Memory B cell (primary cell): Measurements from ENCODE around the gene TTLL11.

Source experiments
- ATAC-seq: fragments of 150-1000 bp; cut with Tn5 transposase; 2 replicates; pipeline ENCODE4 v1.10.0; 2021; ENCODE audit warnings: low read depth, mild to moderate bottlenecking, moderate library complexity
- DNase-seq, 2 donors: peaks; one replicate each; pipeline ENCODE4 v3.0.0; 2022; ENCODE audit warnings: low spot score in 2 of 2
- H3K27ac Mint-ChIP-seq: one replicate; pipeline ENCODE4 v1.8.0; 2022; ENCODE audit warnings: mild to moderate bottlenecking, moderate library complexity, mixed read lengths
- H3K27me3 Mint-ChIP-seq: one replicate; pipeline ENCODE4 v1.8.0; 2022; ENCODE audit warnings: mixed read lengths
- H3K36me3 Mint-ChIP-seq: one replicate; pipeline ENCODE4 v1.8.0; 2022; ENCODE audit warnings: mild to moderate bottlenecking, mixed read lengths
- H3K4me1 Mint-ChIP-seq: one replicate; pipeline ENCODE4 v1.8.0; 2022; ENCODE audit warnings: mixed read lengths
- H3K4me3 Mint-ChIP-seq: one replicate; pipeline ENCODE4 v1.8.0; 2022; ENCODE audit warnings: mild to moderate bottlenecking, moderate library complexity, mixed read lengths
- H3K9me3 Mint-ChIP-seq: one replicate; pipeline ENCODE4 v1.8.0; 2022; ENCODE audit warnings: mixed read lengths

Gene TTLL11

GRCh38 chr9:121825031-121825691, 267.9 kb downstream of the TTLL11 start:
- no peak overlapping the region for H3K4me3 Mint-ChIP-seq
- H3K36me3 Mint-ChIP-seq: peaks cover 2% of the 10 kb centered on the region
- H3K9me3 Mint-ChIP-seq: no peaks in the 10 kb centered on the region
- DNase-seq (no peak), ATAC-seq (no peak)
- H3K27me3 Mint-ChIP-seq: no peaks in the 10 kb centered on the region
- H3K4me1 Mint-ChIP-seq: no peaks in the 10 kb centered on the region
- no peak overlapping the region for H3K27ac Mint-ChIP-seq

DNA sequence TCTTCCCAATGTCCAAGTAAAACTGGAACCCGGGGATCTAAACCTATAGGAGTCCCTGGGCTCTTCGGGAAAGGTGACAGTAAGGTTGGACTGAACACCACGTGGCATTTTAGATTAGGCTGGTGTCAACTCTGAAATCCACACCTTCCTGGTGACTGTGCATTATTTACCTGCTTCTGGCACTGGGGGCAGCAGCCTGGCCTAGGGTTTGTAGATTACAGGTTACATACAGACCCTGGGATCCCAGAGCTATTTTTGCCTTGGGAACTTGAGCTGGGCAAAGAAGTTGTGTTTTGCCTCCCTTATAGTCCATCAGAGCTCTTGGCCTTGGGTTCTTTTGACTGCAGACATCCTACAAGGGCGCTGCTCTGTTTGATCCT, 268.5 kb downstream of the TTLL11 start:
- H3K27ac Mint-ChIP-seq: no peak overlapping the region
- peaks cover 3% of the 10 kb centered on the region for H3K4me1 Mint-ChIP-seq
- H3K27me3 Mint-ChIP-seq: no peaks in the 10 kb centered on the region
- no peaks in the 10 kb centered on the region for H3K9me3 Mint-ChIP-seq
- DNase-seq (no peak), ATAC-seq (no peak)
- H3K4me3 Mint-ChIP-seq: no peak overlapping the region
- H3K36me3 Mint-ChIP-seq: peaks cover 2% of the 10 kb centered on the region

- Mint-ChIP-seq H3K27ac (no peak overlapping the region), H3K4me1 (peaks cover 7% of the 10 kb centered on the region), H3K4me3 (no peak overlapping the region), H3K36me3 (peaks cover 2% of the 10 kb centered on the region), H3K27me3 (peaks cover 2% of the 10 kb centered on the region), H3K9me3 (no peaks in the 10 kb centered on the region)
- ATAC-seq (no peak), DNase-seq (no peak)
Observed at GRCh38 chr9:121823451-121824169, 269.5 kb downstream of the TTLL11 start.

DNA sequence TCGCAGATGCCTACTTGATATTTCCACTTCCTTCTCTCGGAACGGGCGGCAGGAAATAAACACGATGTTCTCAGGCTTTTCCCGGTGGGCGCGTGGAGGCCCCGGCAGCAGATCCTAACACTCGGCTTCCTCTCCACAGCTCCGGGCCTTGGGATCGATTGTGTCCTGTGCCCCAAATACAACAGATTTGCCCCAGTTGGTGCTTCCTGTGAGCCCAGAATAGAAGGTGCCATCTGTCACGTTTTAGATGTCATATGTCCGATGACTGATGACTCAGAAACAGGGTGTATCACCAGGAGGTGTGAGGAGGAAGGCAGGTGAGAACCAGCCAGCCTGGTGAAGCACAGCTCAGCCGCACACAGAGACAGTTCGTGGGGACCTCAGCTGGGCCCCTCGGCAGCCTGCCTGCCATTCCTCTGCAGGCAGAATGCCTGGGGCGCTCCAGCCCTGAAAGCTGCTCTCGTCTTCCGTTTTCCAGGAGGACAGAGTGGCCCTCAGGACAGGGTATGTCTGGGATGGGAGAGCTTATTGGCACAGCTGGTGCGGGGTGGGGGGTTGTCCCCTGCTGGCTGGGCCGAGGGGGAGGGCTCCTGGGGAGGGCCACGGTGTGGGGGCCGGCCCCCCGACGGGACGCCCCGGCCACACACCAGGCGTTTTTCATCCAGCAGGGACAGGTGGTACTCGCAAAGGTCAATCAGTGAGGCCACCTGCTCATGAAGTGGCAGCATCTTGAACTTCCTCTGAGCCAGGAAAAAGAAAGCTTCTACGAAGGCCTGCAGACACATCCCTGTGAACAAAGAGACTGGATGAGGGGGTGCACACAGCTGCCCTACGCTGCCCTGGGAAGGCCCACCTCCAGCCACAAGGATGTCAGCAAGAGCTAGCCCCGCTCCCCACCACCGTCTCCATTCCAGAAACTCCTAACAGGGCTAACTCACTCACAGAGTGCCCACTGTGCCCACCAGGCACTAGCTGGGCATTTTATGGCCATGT, 270.7 kb downstream of the TTLL11 start:
- H3K4me3 Mint-ChIP-seq: no peak overlapping the region
- no peaks in the 10 kb centered on the region for H3K9me3 Mint-ChIP-seq
- no peak overlapping the region for H3K27ac Mint-ChIP-seq
- ATAC-seq: no peak
- H3K4me1 Mint-ChIP-seq: peaks cover 7% of the 10 kb centered on the region
- DNase-seq: no peak
- H3K36me3 Mint-ChIP-seq: peaks cover 2% of the 10 kb centered on the region
- H3K27me3 Mint-ChIP-seq: peaks cover 4% of the 10 kb centered on the region

DNA sequence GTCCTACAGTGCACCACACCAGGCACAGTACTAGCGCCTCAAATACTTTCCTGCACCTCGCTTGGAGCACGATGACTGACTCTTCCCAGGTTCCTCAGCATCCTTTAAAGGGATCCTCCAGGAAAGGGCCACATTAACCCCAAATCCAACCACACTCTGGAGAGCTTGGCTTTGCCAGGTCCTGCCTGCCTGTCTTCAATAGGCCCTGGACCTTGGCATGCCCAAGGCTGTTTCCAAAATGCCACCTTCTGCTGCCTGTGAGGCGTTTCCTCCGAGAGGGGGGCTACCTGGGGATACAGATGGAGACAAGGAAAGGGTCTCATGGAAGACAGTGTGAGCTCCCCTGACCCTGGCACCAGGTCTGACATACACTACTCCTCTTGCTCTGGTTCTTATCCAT, 271.8 kb downstream of the TTLL11 start:
- no peak overlapping the region for H3K4me3 Mint-ChIP-seq
- H3K36me3 Mint-ChIP-seq: peaks cover 2% of the 10 kb centered on the region
- peaks cover 7% of the 10 kb centered on the region for H3K4me1 Mint-ChIP-seq
- DNase-seq (no peak), ATAC-seq (no peak)
- H3K27me3 Mint-ChIP-seq: peaks cover 4% of the 10 kb centered on the region
- no peak overlapping the region for H3K27ac Mint-ChIP-seq
- no peaks in the 10 kb centered on the region for H3K9me3 Mint-ChIP-seq

GRCh38 chr9:121820286-121821005, 272.7 kb downstream of the TTLL11 start:
- H3K36me3 Mint-ChIP-seq: peaks cover 2% of the 10 kb centered on the region
- DNase-seq (no peak), ATAC-seq (no peak)
- H3K27ac Mint-ChIP-seq: no peak overlapping the region
- H3K9me3 Mint-ChIP-seq: no peaks in the 10 kb centered on the region
- H3K4me1 Mint-ChIP-seq: peaks cover 7% of the 10 kb centered on the region
- no peak overlapping the region for H3K4me3 Mint-ChIP-seq
- peaks cover 4% of the 10 kb centered on the region for H3K27me3 Mint-ChIP-seq

DNA sequence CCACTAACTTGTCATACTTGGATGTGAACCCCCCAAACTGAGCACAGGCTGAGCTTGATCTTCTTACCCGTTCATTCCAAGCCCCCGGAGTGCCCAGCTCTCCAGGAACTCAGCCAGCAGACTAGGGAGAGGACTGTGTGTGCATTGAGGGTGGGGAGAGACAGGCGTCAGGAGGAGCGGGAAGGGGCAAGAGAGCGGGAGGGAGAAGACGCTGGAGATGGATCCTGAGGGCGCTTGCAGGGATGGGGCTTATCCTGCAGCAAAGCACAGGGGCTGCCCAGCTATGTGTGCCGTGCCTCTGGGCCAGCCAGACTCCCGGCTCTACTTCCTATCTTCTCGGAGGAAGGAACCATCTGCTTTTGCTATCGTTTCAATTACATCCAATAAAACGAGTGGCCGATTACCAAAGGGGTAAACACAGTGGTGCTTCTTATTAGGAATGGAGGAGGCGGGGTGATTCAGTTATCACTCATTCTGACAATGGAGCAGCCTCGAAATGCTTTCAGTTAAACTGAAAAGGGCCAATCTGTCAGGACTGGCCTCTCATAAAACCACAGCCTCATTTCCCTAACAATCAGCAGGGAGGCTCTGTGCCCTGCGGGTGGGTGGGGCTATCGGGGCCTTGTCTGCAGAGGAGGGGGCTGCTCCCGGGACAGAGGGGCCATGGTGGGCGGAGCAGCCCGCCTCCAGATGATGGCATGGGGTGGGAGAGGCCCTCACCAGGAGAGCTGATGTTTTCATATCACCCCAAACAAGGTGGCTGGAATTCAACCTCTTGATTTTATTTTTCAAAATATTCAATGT, 273.5 kb downstream of the TTLL11 start:
- peaks cover 7% of the 10 kb centered on the region for H3K4me1 Mint-ChIP-seq
- H3K4me3 Mint-ChIP-seq: no peak overlapping the region
- no peak for DNase-seq
- H3K36me3 Mint-ChIP-seq: peaks cover 2% of the 10 kb centered on the region
- no peak for ATAC-seq
- no peak overlapping the region for H3K27ac Mint-ChIP-seq
- peaks cover 4% of the 10 kb centered on the region for H3K27me3 Mint-ChIP-seq
- H3K9me3 Mint-ChIP-seq: no peaks in the 10 kb centered on the region

- H3K27me3 Mint-ChIP-seq: peaks cover 4% of the 10 kb centered on the region
- DNase-seq: no peak
- H3K4me1 Mint-ChIP-seq: peaks cover 7% of the 10 kb centered on the region
- H3K9me3 Mint-ChIP-seq: no peaks in the 10 kb centered on the region
- ATAC-seq: no peak
- H3K27ac Mint-ChIP-seq: no peak overlapping the region
- peaks cover 2% of the 10 kb centered on the region for H3K36me3 Mint-ChIP-seq
- no peak overlapping the region for H3K4me3 Mint-ChIP-seq
Observed at GRCh38 chr9:121818841-121819427, 274.2 kb downstream of the TTLL11 start.

DNA sequence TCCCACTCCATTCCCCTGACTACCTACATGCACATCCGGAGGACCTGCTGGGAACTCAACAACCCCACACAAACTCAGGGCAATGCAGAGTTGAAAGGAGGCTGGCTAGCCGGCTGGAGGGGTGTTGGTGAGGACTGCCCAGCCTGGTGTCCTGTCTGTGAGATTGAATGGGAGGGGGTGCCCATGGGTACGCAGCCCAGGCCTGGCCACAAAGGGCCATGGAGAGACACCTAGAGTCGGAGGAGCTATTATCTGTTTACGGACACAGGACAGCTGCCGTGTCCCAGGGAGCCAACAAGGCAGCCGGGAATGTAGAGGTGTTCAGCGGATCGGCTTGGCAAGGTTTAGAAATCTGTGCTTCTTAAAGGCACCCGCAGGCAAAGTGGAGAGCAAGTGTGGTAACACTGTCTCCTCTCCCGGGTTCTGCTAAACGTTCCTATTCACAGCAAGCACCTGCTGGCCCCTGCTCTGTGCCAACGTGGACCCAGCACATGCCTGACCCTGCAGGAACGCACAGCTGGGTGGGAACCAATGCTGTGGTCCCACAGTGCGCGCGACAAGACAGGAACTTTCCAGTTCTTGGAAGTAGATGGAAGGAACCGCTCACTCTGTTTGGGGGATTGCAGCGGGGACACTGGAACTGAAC, 275.0 kb downstream of the TTLL11 start:
- Mint-ChIP-seq H3K4me1 (peaks cover 7% of the 10 kb centered on the region), H3K4me3 (no peak overlapping the region), H3K27ac (no peak overlapping the region), H3K27me3 (peaks cover 4% of the 10 kb centered on the region), H3K9me3 (no peaks in the 10 kb centered on the region), H3K36me3 (peaks cover 2% of the 10 kb centered on the region)
- no peak for DNase-seq
- no peak for ATAC-seq

DNA sequence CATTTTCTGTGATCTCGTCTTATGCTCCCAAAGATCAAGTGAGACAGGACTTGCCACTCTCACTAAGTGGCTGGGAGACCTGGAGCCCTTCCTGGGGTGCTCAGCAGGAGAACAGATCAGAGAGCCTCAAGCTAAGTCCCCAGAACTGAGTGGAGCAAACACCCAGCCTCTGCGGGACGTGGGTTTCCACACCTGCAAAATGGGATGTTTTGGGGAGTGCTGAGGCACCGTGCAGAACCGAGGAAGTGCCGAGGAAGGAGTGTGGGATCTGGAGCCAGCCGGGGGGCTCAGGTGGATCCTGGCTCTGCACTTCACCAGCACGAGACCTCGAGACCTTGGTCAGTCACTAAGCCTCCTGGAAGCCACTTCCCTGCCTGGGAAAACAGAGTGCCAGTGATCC, 275.6 kb downstream of the TTLL11 start:
- Mint-ChIP-seq H3K4me1 (peaks cover 7% of the 10 kb centered on the region), H3K27ac (no peak overlapping the region), H3K9me3 (no peaks in the 10 kb centered on the region), H3K4me3 (no peak overlapping the region), H3K27me3 (peaks cover 4% of the 10 kb centered on the region), H3K36me3 (peaks cover 2% of the 10 kb centered on the region)
- DNase-seq: no peak
- ATAC-seq: no peak

DNA sequence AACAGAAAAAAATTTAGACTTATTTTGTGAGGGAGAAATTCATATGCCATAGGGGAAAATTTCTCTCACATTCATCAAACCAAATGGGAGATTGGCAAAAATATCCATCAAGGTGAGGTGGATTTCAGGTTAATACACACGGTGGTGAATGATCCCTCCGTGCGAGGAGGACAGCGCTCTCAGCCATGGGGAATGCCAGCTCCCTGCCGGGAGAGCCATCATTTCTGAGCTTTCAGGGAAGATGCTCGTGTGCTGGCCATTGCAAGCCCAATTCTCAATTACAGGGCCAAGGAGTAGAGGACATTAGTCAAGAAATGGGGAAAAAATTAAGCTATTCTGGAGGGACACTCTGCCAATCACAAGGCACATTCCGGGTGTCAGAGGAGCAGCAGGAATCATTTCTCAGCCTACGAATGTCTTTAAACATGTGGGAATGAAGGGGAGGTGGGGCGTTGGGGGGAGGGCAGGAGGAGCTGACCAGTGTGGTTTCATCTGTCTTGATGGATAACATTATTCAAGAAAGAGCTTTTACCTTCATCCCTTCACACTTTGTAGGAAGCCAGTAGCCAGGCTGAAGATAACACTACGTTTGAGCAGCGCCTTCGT, 276.2 kb downstream of the TTLL11 start:
- Mint-ChIP-seq H3K4me1 (peaks cover 7% of the 10 kb centered on the region), H3K27me3 (peaks cover 4% of the 10 kb centered on the region), H3K9me3 (no peaks in the 10 kb centered on the region), H3K27ac (no peak overlapping the region), H3K4me3 (no peak overlapping the region), H3K36me3 (peaks cover 2% of the 10 kb centered on the region)
- ATAC-seq (no peak), DNase-seq (no peak)

DNA sequence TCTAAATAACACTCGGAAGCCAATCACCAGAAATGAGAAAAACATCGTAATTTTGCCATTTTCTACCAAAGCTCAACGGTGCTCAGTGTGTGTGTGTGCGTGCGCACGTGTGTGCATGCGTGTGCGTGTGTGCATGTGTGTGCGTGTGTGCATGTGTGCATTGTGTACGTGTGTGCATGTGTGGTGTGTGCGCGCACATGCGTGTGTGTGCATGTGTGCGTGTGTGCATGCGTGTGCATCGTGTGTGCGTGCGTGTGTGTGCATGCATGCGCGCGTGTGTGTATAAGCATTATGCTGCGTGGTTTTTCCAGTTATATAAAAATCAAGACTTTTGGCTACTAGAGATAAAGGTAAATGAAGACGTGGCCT, 276.7 kb downstream of the TTLL11 start:
- Mint-ChIP-seq H3K4me3 (no peak overlapping the region), H3K4me1 (peaks cover 7% of the 10 kb centered on the region), H3K27me3 (peaks cover 4% of the 10 kb centered on the region), H3K36me3 (no peaks in the 10 kb centered on the region), H3K27ac (no peak overlapping the region), H3K9me3 (no peaks in the 10 kb centered on the region)
- ATAC-seq (no peak), DNase-seq (no peak)
